ES-I3 (cell line): ENCODE results near the gene CRYM.
"Not testable (repeated sequence)": the region's sequence is repeated elsewhere in the genome, so short reads cannot be mapped to it uniquely, and the experiment has no call there.

Source experiments
- H3K36me3 ChIP-seq: 2 replicates; pipeline ENCODE4 v1.6.1; 2013; ENCODE audit warnings: mild to moderate bottlenecking, low read length, control low read depth, moderate library complexity; ENCODE audit not compliant: insufficient read depth
- H3K4me1 ChIP-seq: 2 replicates; pipeline ENCODE4 v1.6.1; 2013; ENCODE audit warnings: mild to moderate bottlenecking, control low read depth, low read length; ENCODE audit not compliant: insufficient read depth
- H3K9ac ChIP-seq: 2 replicates; pipeline ENCODE4 v1.6.1; 2013; ENCODE audit warnings: low read depth, mild to moderate bottlenecking, low read length, moderate library complexity
- H3K9me3 ChIP-seq: 2 replicates; pipeline ENCODE4 v1.6.1; 2013; ENCODE audit warnings: mild to moderate bottlenecking, low read length, moderate library complexity; ENCODE audit not compliant: control insufficient read depth, insufficient read depth

Gene CRYM

GRCh38 chr16:21300309-21301167, 22.4 kb upstream of the CRYM start:
- H3K36me3 ChIP-seq: no peaks in the 10 kb centered on the region
- H3K4me1 ChIP-seq: peaks cover 10% of the 10 kb centered on the region
- peak overlapping the region; percentile 84 for H3K9ac ChIP-seq
- H3K9me3 ChIP-seq: no peaks in the 10 kb centered on the region

GRCh38 chr16:21289789-21290188, 11.7 kb upstream of the CRYM start:
- not testable (repeated sequence) for H3K9me3 ChIP-seq, H3K36me3 ChIP-seq, H3K4me1 ChIP-seq

GRCh38 chr16:21285314-21285713, 7.2 kb upstream of the CRYM start:
- Histone ChIP-seq H3K9ac (no peak overlapping the region), H3K4me1 (peaks cover 4% of the 10 kb centered on the region; the same call in 1 of the 2 replicates), H3K9me3 (0 out of 2 replicates have a peak, but pooled peaks cover 2% of the 10 kb centered on the region), H3K36me3 (no peaks in the 10 kb centered on the region)

More at GRCh38 chr16:21289789-21290188, 11.7 kb upstream of the CRYM start:
- H3K9ac ChIP-seq: not testable (repeated sequence)

- Histone ChIP-seq H3K9ac (peak overlapping the region; percentile 77; the same call in 1 of the 2 replicates), H3K36me3 (no peaks in the 10 kb centered on the region), H3K4me1 (peaks cover 4% of the 10 kb centered on the region; the same call in 1 of the 2 replicates), H3K9me3 (0 out of 2 replicates have a peak, but pooled peaks cover 2% of the 10 kb centered on the region)
Observed at GRCh38 chr16:21284414-21284813, 6.3 kb upstream of the CRYM start.

GRCh38 chr16:21283521-21284289, 5.6 kb upstream of the CRYM start:
- no peaks in the 10 kb centered on the region for H3K36me3 ChIP-seq
- peaks cover 4% of the 10 kb centered on the region; the same call in 1 of the 2 replicates for H3K4me1 ChIP-seq
- H3K9me3 ChIP-seq: 0 out of 2 replicates have a peak, but pooled peaks cover 2% of the 10 kb centered on the region
- peak overlapping the region; percentile 77 for H3K9ac ChIP-seq

- 0 out of 2 replicates have a peak, but pooled peaks cover 3% of the 10 kb centered on the region for H3K4me1 ChIP-seq
- no peaks in the 10 kb centered on the region for H3K36me3 ChIP-seq
- 0 out of 2 replicates have a peak, but pooled peaks cover 2% of the 10 kb centered on the region for H3K9me3 ChIP-seq
- no peak overlapping the region for H3K9ac ChIP-seq
Observed at GRCh38 chr16:21281698-21282389, 3.8 kb upstream of the CRYM start.

- Histone ChIP-seq H3K36me3 (no peaks in the 10 kb centered on the region), H3K9ac (no peak overlapping the region), H3K9me3 (0 out of 2 replicates have a peak, but pooled peaks cover 2% of the 10 kb centered on the region), H3K4me1 (0 out of 2 replicates have a peak, but pooled peaks cover 3% of the 10 kb centered on the region)
Observed at GRCh38 chr16:21279501-21279900, 1.4 kb upstream of the CRYM start.

- Histone ChIP-seq H3K9ac (peak overlapping the region; percentile 56; the same call in 1 of the 2 replicates), H3K9me3 (no peaks in the 10 kb centered on the region), H3K36me3 (no peaks in the 10 kb centered on the region), H3K4me1 (0 out of 2 replicates have a peak, but pooled peaks cover 3% of the 10 kb centered on the region)
Observed at GRCh38 chr16:21277045-21277926, 804 bp downstream of the CRYM start.

GRCh38 chr16:21276090-21276489, 2.0 kb downstream of the CRYM start:
- Histone ChIP-seq H3K4me1 (0 out of 2 replicates have a peak, but pooled peaks cover 3% of the 10 kb centered on the region), H3K36me3 (no peaks in the 10 kb centered on the region), H3K9me3 (no peaks in the 10 kb centered on the region), H3K9ac (no peak overlapping the region)

GRCh38 chr16:21275529-21275928, 2.6 kb downstream of the CRYM start:
- H3K36me3 ChIP-seq: no peaks in the 10 kb centered on the region
- H3K4me1 ChIP-seq: 0 out of 2 replicates have a peak, but pooled peaks cover 3% of the 10 kb centered on the region
- H3K9ac ChIP-seq: no peak overlapping the region
- H3K9me3 ChIP-seq: no peaks in the 10 kb centered on the region

GRCh38 chr16:21274172-21274726, 3.8 kb downstream of the CRYM start:
- Histone ChIP-seq H3K9me3 (no peaks in the 10 kb centered on the region), H3K9ac (no peak overlapping the region), H3K4me1 (0 out of 2 replicates have a peak, but pooled peaks cover 3% of the 10 kb centered on the region), H3K36me3 (no peaks in the 10 kb centered on the region)

GRCh38 chr16:21272763-21273162, 5.3 kb downstream of the CRYM start:
- not testable (repeated sequence) for H3K9ac ChIP-seq, H3K9me3 ChIP-seq, H3K4me1 ChIP-seq, H3K36me3 ChIP-seq

GRCh38 chr16:21272253-21272652, 5.8 kb downstream of the CRYM start:
- Histone ChIP-seq H3K9ac (no peak overlapping the region), H3K9me3 (no peaks in the 10 kb centered on the region), H3K36me3 (no peaks in the 10 kb centered on the region), H3K4me1 (no peaks in the 10 kb centered on the region)
